HepG2 (cell line): ENCODE results near the gene FAP. TPM values are rescaled to one million over a fixed set of nuclear protein-coding genes. Genes with fewer than 3 reads are reported as not detected.
A peak's percentile ranks its signal among the peaks of the same experiment; 100 is the strongest.

Source experiments
- ATAC-seq: fragments of 200-7000 bp; cut with Tn5 transposase; 3 replicates; pipeline ENCODE4 v1.9.1; 2020; ENCODE audit warnings: mild to moderate bottlenecking, moderate library complexity
- BruUV-seq: library from RNA; stranded (reverse); fragments of 400-500 nt; replicated peaks from 2 replicates; lab custom pipeline; 2021; lab: Mats Ljungman, UMichigan
- CTCF ChIA-PET: fragments of 300-600 bp; formaldehyde crosslinking; extraction: SDS; loops from one replicate; lab custom pipeline; 2021; ENCODE audit warnings: low total read pairs, inconsistent platforms, low intra/inter-chr PET ratio; lab: Yijun Ruan, JAX
- POLR2A ChIA-PET: fragments of 350-600 bp; sonication (Branson Sonifier 250); formaldehyde crosslinking; loops from one replicate; lab custom pipeline; 2020; ENCODE audit warnings: antibody characterized with exemption, inconsistent platforms; lab: Yijun Ruan, JAX
- DNase-seq: peaks from one replicate; pipeline ENCODE4 v3.0.0-alpha.2; 2015; ENCODE audit warnings: low spot score
- FAIRE-seq: peaks from 3 replicates; lab custom pipeline; 2011; peaks lifted over from hg19 to GRCh38; lab: Jason Lieb, UNC
- H2AFZ ChIP-seq: one replicate; pipeline ENCODE4 v1.6.1; 2011; ENCODE audit warnings: low read length, inconsistent platforms
- H3K27ac ChIP-seq: fragments of 300-600 bp; 3 replicates; pipeline ENCODE4 v1.8.0; 2011; ENCODE audit warnings: mixed run types, mild to moderate bottlenecking, mixed read lengths, low read length, inconsistent platforms; ENCODE audit not compliant: insufficient read depth; ENCODE audit errors: extremely low read length
- H3K27me3 ChIP-seq, 2 experiments: fragments of 200-600 bp in 1 of 2; 2 replicates in 1 of 2; 3 replicates in 1 of 2; pipeline versions ENCODE4 v1.6.0 to v1.8.0; 2011; ENCODE audit warnings: low read length in 2 of 2, mild to moderate bottlenecking in 2 of 2, moderate library complexity in 2 of 2, inconsistent platforms in 1 of 2; ENCODE audit not compliant: insufficient read depth in 2 of 2, control insufficient read depth in 1 of 2
- H3K36me3 ChIP-seq, 2 experiments: fragments of 200-600 bp in 1 of 2; replicated peaks in 1 of 2; 2 replicates in 1 of 2; 3 replicates in 1 of 2; pipeline versions ENCODE4 v1.5.1 to v1.8.0; 2011; ENCODE audit warnings: low read length in 2 of 2, inconsistent platforms in 1 of 2; ENCODE audit not compliant: insufficient read depth in 2 of 2, control insufficient read depth in 1 of 2
- H3K4me1 ChIP-seq: 2 replicates; pipeline ENCODE4 v1.5.1; 2012; ENCODE audit warnings: low read length, inconsistent platforms; ENCODE audit not compliant: insufficient read depth
- H3K4me2 ChIP-seq: 2 replicates; pipeline ENCODE4 v1.6.0; 2011; ENCODE audit warnings: low read depth, low read length, inconsistent platforms
- H3K4me3 ChIP-seq, 3 experiments: fragments of 200-600 bp in 1 of 3; sonication (generic), shearing (Covaris generic) in 1 of 3; replicated peaks in 1 of 3; 2 replicates each; pipeline ENCODE4 v1.5.1; 2011 to 2016; ENCODE audit warnings: low read length in 3 of 3, inconsistent platforms in 2 of 3, low read depth in 2 of 3, mild to moderate bottlenecking in 2 of 3, control low read depth in 1 of 3, mixed read lengths in 1 of 3; ENCODE audit not compliant: insufficient read depth in 1 of 3
- H3K79me2 ChIP-seq: one replicate; pipeline ENCODE4 v1.6.1; 2011; ENCODE audit warnings: low read length, inconsistent platforms; ENCODE audit not compliant: insufficient read depth
- H3K9ac ChIP-seq: 2 replicates; pipeline ENCODE4 v1.6.0; 2011; ENCODE audit warnings: mild to moderate bottlenecking, low read depth, low read length, inconsistent platforms; ENCODE audit not compliant: insufficient read depth
- H3K9me3 ChIP-seq: 2 replicates; pipeline ENCODE4 v1.5.1; 2012; ENCODE audit warnings: mild to moderate bottlenecking, low read length
- H4K20me1 ChIP-seq: 2 replicates; pipeline ENCODE4 v1.6.0; 2011; ENCODE audit warnings: inconsistent platforms, mild to moderate bottlenecking, low read length, moderate library complexity; ENCODE audit not compliant: insufficient read depth
- CEBPB ChIP-seq: IDR thresholded peaks from 2 replicates; pipeline ENCODE4 v1.6.1; 2011; ENCODE audit warnings: low read depth, low read length, improper control_type of control experiment, borderline replicate concordance
- GLMP ChIP-seq: sonication (generic); formaldehyde crosslinking; IDR thresholded peaks from 2 replicates; pipeline ENCODE4 v1.9.0; 2021; ENCODE audit warnings: missing genetic modification reagents, mild to moderate bottlenecking, borderline replicate concordance
- REPIN1 ChIP-seq: sonication (generic); formaldehyde crosslinking; IDR thresholded peaks from 2 replicates; pipeline ENCODE4 v1.8.0; 2022; ENCODE audit warnings: missing genetic modification reagents, low read depth, mild to moderate bottlenecking, borderline replicate concordance
- YEATS2 ChIP-seq: sonication (generic); formaldehyde crosslinking; IDR thresholded peaks from 2 replicates; pipeline ENCODE4 v1.4.0; 2020; ENCODE audit warnings: missing genetic modification reagents, borderline replicate concordance
- ZNF646 ChIP-seq: sonication (generic); formaldehyde crosslinking; IDR thresholded peaks from 2 replicates; pipeline ENCODE4 v1.9.0; 2021; ENCODE audit warnings: mild to moderate bottlenecking, missing genetic modification reagents
- WGBS: methylation state at CpG from one replicate; pipeline ENCODE4 v1.1.6; 2017; ENCODE audit warnings: low lambda C conversion rate; 5-methylcytosine and 5-hydroxymethylcytosine counted together
- in situ Hi-C: cut with HindIII; loops from 2 replicates; pipeline ENCODE4 v1.10.0; 2017; ENCODE audit warnings: low pct_unique_long_range_greater_than_20kb; ENCODE audit not compliant: extremely low pct_ligation_motif_present
- intact Hi-C: fragments of 100-400 bp; cut with micrococcal nuclease; formaldehyde crosslinking; loops from one replicate; pipeline ENCODE4 v1.10.0; 2022; ENCODE audit not compliant: unreplicated experiment
- polyA plus RNA-seq, 8 experiments: library from polyadenylated mRNA; depleted of rRNA in 3 of 8; stranded (reverse) in 7 of 8; unstranded in 1 of 8; fragments of >200 nt; fragmentation: Illumina TruSeq in 4 of 8; extraction: Trizol in 4 of 8; gene quantifications; 2 replicates each; pipeline versions ENCODE4 v1.2.1 to v1.2.3, GENCODE V29; 2011 to 2016; ENCODE audit warnings: low read depth in 4 of 8, missing spikeins in 1 of 8, mixed read lengths in 1 of 8; ENCODE audit not compliant: insufficient read depth in 1 of 8
- total RNA-seq, 5 experiments: library from RNA; depleted of rRNA; stranded (reverse); fragments of >200 nt; fragmentation: Illumina TruSeq; extraction: Trizol; gene quantifications; 2 replicates each; pipeline ENCODE4 v1.2.3, GENCODE V29; 2016; ENCODE audit warnings: low read depth in 1 of 5

FAP gene
- total and polyA plus RNA-seq, 2 of the 13 experiments (the other 11 are each of a cell fraction or from before 2014, with no cell fraction given): not detected

GRCh38 chr2:162243715-162244114, 470 bp upstream of the FAP start (continued):
- TF ChIP-seq GLMP (CRISPR knock-in tag) (no peak), REPIN1 (CRISPR knock-in tag) (no peak), YEATS2 (CRISPR knock-in tag) (no peak)

- POLR2A ChIA-PET: no interaction called here
- CTCF ChIA-PET: no interaction called here
- H3K4me3 ChIP-seq: no peak overlapping the region
- H3K9ac ChIP-seq: no peak overlapping the region
- no peaks in the 10 kb centered on the region for H3K27me3 ChIP-seq
- no peaks in the 10 kb centered on the region for H3K36me3 ChIP-seq
- H4K20me1 ChIP-seq: no peaks in the 10 kb centered on the region
- no peaks in the 10 kb centered on the region for H3K4me1 ChIP-seq
- ATAC-seq (no peak), FAIRE-seq (no peak), DNase-seq (no peak)
- no peak overlapping the region for H3K27ac ChIP-seq
- H3K79me2 ChIP-seq: no peaks in the 10 kb centered on the region
- no peak overlapping the region for H3K4me2 ChIP-seq
- no peak for TF ChIP-seq ZNF646 (CRISPR knock-in tag)
- TF ChIP-seq CEBPB: 0 out of 2 replicates have a peak, but pooled peaks have one; percentile 11
- BruUV-seq: no TSS peak
- H3K9me3 ChIP-seq: no peaks in the 10 kb centered on the region
- intact Hi-C loops (no loop called here), in situ Hi-C loops (no loop called here)
- WGBS: 7% methylated on average over 5 of the region's 5 CpGs
- no peak overlapping the region for H2AFZ ChIP-seq
Measured at GRCh38 chr2:162242586-162243280, 512 bp downstream of the FAP start.
